ENCODE results near the gene GDAP2. TPM values are rescaled to one million over a fixed set of nuclear protein-coding genes. Genes with fewer than 3 reads are reported as not detected.
A peak's percentile ranks its signal among the peaks of the same experiment; 100 is the strongest.

Gene GDAP2
- total RNA-seq, 4 donors from 2014 or later, result 18.1 to 20.4 (median 19.7) TPM

DNA sequence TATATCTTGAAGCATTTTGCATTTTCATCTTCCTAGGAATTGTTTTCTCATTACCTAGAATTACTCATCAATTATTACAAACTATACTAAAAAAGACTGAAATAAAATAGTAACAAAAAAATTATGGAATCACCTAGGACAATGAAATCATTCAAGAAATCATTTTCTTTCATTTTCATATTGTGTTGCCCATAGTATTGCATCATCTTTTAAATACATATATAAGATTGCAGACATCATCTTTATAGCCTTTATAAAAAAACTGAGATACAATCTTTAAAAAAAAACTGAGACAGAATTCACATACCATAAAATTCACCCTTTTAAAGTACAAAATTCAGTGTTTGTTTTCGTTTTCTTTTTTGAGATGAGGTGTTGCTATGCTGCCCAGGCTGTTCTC is 29.6 kb downstream of the GDAP2 start:
- intact Hi-C loops (cut with DNase I; ENCODE audit: low total_unique reads), result no loop called here
- WGBS, 2 donors, result 94% methylated on average over 1 of the region's 1 CpG

GRCh38 chr1:117897551-117897950 is 31.9 kb downstream of the GDAP2 start:
- intact Hi-C loops (cut with DNase I; ENCODE audit: low total_unique reads), result no loop called here
- 52 to 53% methylated on average over 4 of the region's 4 CpGs for WGBS, 2 donors
- no peak overlapping the region for H3K4me3 ChIP-seq (ENCODE audit: low read depth, poor library complexity, severe bottlenecking)
- DNase-seq (ENCODE audit: low spot score in 2 of 2), result no peak
- TF ChIP-seq, protein P1, sequence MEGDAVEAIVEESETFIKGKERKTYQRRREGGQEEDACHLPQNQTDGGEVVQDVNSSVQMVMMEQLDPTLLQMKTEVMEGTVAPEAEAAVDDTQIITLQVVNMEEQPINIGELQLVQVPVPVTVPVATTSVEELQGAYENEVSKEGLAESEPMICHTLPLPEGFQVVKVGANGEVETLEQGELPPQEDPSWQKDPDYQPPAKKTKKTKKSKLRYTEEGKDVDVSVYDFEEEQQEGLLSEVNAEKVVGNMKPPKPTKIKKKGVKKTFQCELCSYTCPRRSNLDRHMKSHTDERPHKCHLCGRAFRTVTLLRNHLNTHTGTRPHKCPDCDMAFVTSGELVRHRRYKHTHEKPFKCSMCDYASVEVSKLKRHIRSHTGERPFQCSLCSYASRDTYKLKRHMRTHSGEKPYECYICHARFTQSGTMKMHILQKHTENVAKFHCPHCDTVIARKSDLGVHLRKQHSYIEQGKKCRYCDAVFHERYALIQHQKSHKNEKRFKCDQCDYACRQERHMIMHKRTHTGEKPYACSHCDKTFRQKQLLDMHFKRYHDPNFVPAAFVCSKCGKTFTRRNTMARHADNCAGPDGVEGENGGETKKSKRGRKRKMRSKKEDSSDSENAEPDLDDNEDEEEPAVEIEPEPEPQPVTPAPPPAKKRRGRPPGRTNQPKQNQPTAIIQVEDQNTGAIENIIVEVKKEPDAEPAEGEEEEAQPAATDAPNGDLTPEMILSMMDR (IDR thresholded peaks at IDR 0.05), result no peak
- TF ChIP-seq POLR2A (IDR thresholded peaks at IDR 0.05), result no peak

More for the DNA sequence above, 29.6 kb downstream of the GDAP2 start:
- DNase-seq (ENCODE audit: low spot score in 2 of 2), result no peak
- no peak overlapping the region for H3K4me3 ChIP-seq (ENCODE audit: low read depth, poor library complexity, severe bottlenecking)
- TF ChIP-seq, protein P1 (IDR thresholded peaks at IDR 0.05), result no peak
- no peak for TF ChIP-seq POLR2A (IDR thresholded peaks at IDR 0.05)

DNA sequence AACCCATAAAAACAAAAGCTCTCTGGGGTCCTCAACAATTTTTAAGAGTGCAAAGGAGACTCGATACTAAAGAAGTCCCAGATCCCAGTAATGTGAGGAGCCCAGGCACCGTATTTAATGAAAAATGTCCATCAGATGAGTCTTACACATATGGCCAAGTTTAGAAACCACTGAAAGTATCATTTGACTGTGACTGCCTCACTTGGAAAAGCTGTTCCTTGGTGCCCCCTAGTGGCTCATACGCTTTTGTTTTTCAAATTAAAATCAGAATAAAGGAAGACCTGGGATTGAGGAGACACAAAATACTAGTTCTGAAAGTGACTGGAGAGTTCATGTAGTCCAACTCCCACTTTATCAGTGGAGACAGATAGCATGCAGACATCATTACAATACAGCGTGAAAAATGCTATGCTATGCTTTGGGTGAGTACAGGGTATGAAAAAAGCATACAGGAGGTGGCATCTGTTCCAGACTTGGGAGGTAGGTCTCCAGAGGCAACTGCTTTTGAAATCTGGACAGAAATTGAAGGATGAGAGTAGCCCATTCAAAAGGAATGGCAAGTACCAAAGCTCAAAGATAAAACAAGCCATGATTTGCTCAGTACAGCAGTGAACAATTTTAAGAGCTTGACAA is 33.8 kb downstream of the GDAP2 start:
- TF ChIP-seq, protein P1 (IDR thresholded peaks at IDR 0.05), result no peak
- no peak for TF ChIP-seq POLR2A (IDR thresholded peaks at IDR 0.05)
- H3K4me3 ChIP-seq (ENCODE audit: low read depth, poor library complexity, severe bottlenecking), result no peak overlapping the region
- WGBS, 2 donors, result 20% methylated on average over 4 of the region's 4 CpGs
- peak in 1 of 2 donors; percentile 64 for DNase-seq (ENCODE audit: low spot score in 2 of 2)
- intact Hi-C loops (cut with DNase I; ENCODE audit: low total_unique reads), result no loop called here

- TF ChIP-seq POLR2A (IDR thresholded peaks at IDR 0.05), result no peak
- TF ChIP-seq, protein P1 (IDR thresholded peaks at IDR 0.05), result no peak
- 93% methylated on average over 1 of the region's 1 CpG for WGBS, 2 donors
- intact Hi-C loops (cut with DNase I; ENCODE audit: low total_unique reads), result no loop called here
- no peak for DNase-seq (ENCODE audit: low spot score in 2 of 2)
- no peak overlapping the region for H3K4me3 ChIP-seq (ENCODE audit: low read depth, poor library complexity, severe bottlenecking)
These were observed 35.3 kb downstream of the GDAP2 start for GRCh38 chr1:117894078-117894477.

- H3K4me3 ChIP-seq (ENCODE audit: low read depth, poor library complexity, severe bottlenecking), result no peak overlapping the region
- DNase-seq (ENCODE audit: low spot score in 2 of 2), result no peak
- WGBS, 2 donors, result 93 to 96% methylated on average over 2 of the region's 2 CpGs
- TF ChIP-seq, protein P1 (IDR thresholded peaks at IDR 0.05), result no peak
- TF ChIP-seq POLR2A (IDR thresholded peaks at IDR 0.05), result no peak
- intact Hi-C loops (cut with DNase I; ENCODE audit: low total_unique reads), result no loop called here
These were observed 36.9 kb downstream of the GDAP2 start for GRCh38 chr1:117892512-117892911.

DNA sequence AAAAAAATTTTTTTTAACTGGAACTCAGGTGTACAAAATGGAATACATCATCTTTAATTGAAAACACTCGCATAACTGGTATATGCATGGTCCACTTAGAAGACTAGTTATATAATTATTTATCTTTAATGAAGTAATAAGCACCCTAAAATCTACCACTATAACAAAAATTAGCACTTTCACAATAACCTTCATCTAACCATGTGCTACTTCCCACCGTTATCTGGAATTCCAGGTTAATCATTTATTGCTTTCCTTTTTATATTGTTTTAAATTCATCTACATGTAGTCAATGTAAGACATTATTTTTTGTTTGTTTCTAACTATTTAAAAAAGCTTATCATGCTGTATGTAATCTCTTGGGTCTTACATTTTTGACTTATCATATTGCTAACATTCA is 39.0 kb downstream of the GDAP2 start:
- intact Hi-C loops (cut with DNase I; ENCODE audit: low total_unique reads), result no loop called here

More for the DNA sequence above, 39.0 kb downstream of the GDAP2 start:
- 93 to 97% methylated on average over 2 of the region's 2 CpGs for WGBS, 2 donors
- no peak for DNase-seq (ENCODE audit: low spot score in 2 of 2)
- H3K4me3 ChIP-seq (ENCODE audit: low read depth, poor library complexity, severe bottlenecking), result no peak overlapping the region
- TF ChIP-seq, protein P1 (IDR thresholded peaks at IDR 0.05), result no peak
- TF ChIP-seq POLR2A (IDR thresholded peaks at IDR 0.05), result no peak

Measured in lower leg skin (tissue), 4 donors.